Measurements from ENCODE around the gene CHRND. TPM values are rescaled to one million over a fixed set of nuclear protein-coding genes. Genes with fewer than 3 reads are reported as not detected.

CHRND gene
- total and polyA plus RNA-seq, 2 donors (not counting 1 experiment from before 2014, with no cell fraction given), result not detected

- Histone ChIP-seq H3K36me3 (replicated peaks in 1 of 2; ENCODE audit: control extremely low read depth in 1 of 2, control insufficient read depth in 1 of 2, extremely low read depth in 1 of 2, insufficient read depth in 2 of 2, low read length in 1 of 2) (peaks cover 0 to 55% of the 10 kb centered on the region in 2 experiments), H3K4me3 (ENCODE audit: control extremely low read depth in 1 of 5, extremely low read depth in 1 of 5, insufficient read depth in 1 of 5, low read depth in 2 of 5, low read length in 4 of 5) (no peak overlapping the region), H4K20me1 (ENCODE audit: control insufficient read depth, insufficient read depth, low read length, poor library complexity, severe bottlenecking) (no peaks in the 10 kb centered on the region), H3K79me2 (ENCODE audit: control insufficient read depth, insufficient read depth, low read length) (no peaks in the 10 kb centered on the region), H3K4me1 (ENCODE audit: control insufficient read depth in 2 of 2, insufficient read depth in 2 of 2, low read length in 2 of 2) (no peaks in the 10 kb centered on the region), H3K4me2 (replicated peaks; ENCODE audit: low read depth, low read length, poor library complexity, severe bottlenecking) (no peak overlapping the region), H2AFZ (ENCODE audit: insufficient read depth, low read depth, low read length, poor library complexity, severe bottlenecking) (no peak overlapping the region), H3K9ac (ENCODE audit: low read length) (no peak overlapping the region), H3K9me3 (ENCODE audit: control extremely low read depth in 1 of 3, control insufficient read depth in 2 of 3, insufficient read depth in 1 of 3, low read length in 2 of 3) (no peaks in the 10 kb centered on the region), H3K27ac (ENCODE audit: low read length in 2 of 2) (no peak overlapping the region), H3K27me3 (replicated peaks in 1 of 4; ENCODE audit: control extremely low read depth in 1 of 4, control insufficient read depth in 3 of 4, insufficient read depth in 4 of 4, low read length in 3 of 4) (no peaks in the 10 kb centered on the region)
- H3K27me3 Mint-ChIP-seq, result no peaks in the 10 kb centered on the region
- ChIA-PET POLR2A (no interaction called here), CTCF (no interaction called here)
- peaks cover 3% of the 10 kb centered on the region for H3K4me1 Mint-ChIP-seq
- intact Hi-C loops (cut with micrococcal nuclease), result no loop called here
- DNase-seq (no peak), ATAC-seq (ENCODE audit: low read depth) (no peak)
- no peaks in the 10 kb centered on the region for H3K9me3 Mint-ChIP-seq (ENCODE audit: insufficient read depth)
- H3K27ac Mint-ChIP-seq, result no peak overlapping the region
- no peak for TF ChIP-seq EZH2 (IDR thresholded peaks at IDR 0.05; ENCODE audit: borderline replicate concordance, insufficient read depth, low read depth, low read length, poor library complexity, severe bottlenecking)
- TF ChIP-seq CTCF (IDR thresholded peaks at IDR 0.05), result no peak
- no CpG with 5 or more reads among the region's 2 CpGs for WGBS (ENCODE audit: insufficient coverage)
- no peak overlapping the region for H3K4me3 Mint-ChIP-seq
These were observed 51.9 kb downstream of the CHRND start for GRCh38 chr2:232577841-232578240.

- TF ChIP-seq EZH2 (IDR thresholded peaks at IDR 0.05; ENCODE audit: borderline replicate concordance, insufficient read depth, low read depth, low read length, poor library complexity, severe bottlenecking) (no peak), CTCF (IDR thresholded peaks at IDR 0.05) (no peak)
- Mint-ChIP-seq H3K27me3 (no peaks in the 10 kb centered on the region), H3K4me1 (peaks cover 3% of the 10 kb centered on the region), H3K9me3 (ENCODE audit: insufficient read depth) (no peaks in the 10 kb centered on the region), H3K27ac (no peak overlapping the region), H3K4me3 (no peak overlapping the region)
- Histone ChIP-seq H3K36me3 (replicated peaks in 1 of 2; ENCODE audit: control extremely low read depth in 1 of 2, control insufficient read depth in 1 of 2, extremely low read depth in 1 of 2, insufficient read depth in 2 of 2, low read length in 1 of 2) (peaks cover 0 to 55% of the 10 kb centered on the region in 2 experiments), H3K27me3 (replicated peaks in 1 of 4; ENCODE audit: control extremely low read depth in 1 of 4, control insufficient read depth in 3 of 4, insufficient read depth in 4 of 4, low read length in 3 of 4) (no peaks in the 10 kb centered on the region), H2AFZ (ENCODE audit: insufficient read depth, low read depth, low read length, poor library complexity, severe bottlenecking) (no peak overlapping the region), H3K9ac (ENCODE audit: low read length) (no peak overlapping the region), H3K4me3 (ENCODE audit: control extremely low read depth in 1 of 5, extremely low read depth in 1 of 5, insufficient read depth in 1 of 5, low read depth in 2 of 5, low read length in 4 of 5) (no peak overlapping the region), H3K4me2 (replicated peaks; ENCODE audit: low read depth, low read length, poor library complexity, severe bottlenecking) (no peak overlapping the region), H3K9me3 (ENCODE audit: control extremely low read depth in 1 of 3, control insufficient read depth in 2 of 3, insufficient read depth in 1 of 3, low read length in 2 of 3) (no peaks in the 10 kb centered on the region), H3K79me2 (ENCODE audit: control insufficient read depth, insufficient read depth, low read length) (no peaks in the 10 kb centered on the region), H3K27ac (ENCODE audit: low read length in 2 of 2) (no peak overlapping the region), H4K20me1 (ENCODE audit: control insufficient read depth, insufficient read depth, low read length, poor library complexity, severe bottlenecking) (no peaks in the 10 kb centered on the region), H3K4me1 (ENCODE audit: control insufficient read depth in 2 of 2, insufficient read depth in 2 of 2, low read length in 2 of 2) (no peaks in the 10 kb centered on the region)
- intact Hi-C loops (cut with micrococcal nuclease), result no loop called here
- CTCF ChIA-PET, result no interaction called here
- ATAC-seq (ENCODE audit: low read depth) (no peak), DNase-seq (no peak)
- WGBS (ENCODE audit: insufficient coverage), result no CpG with 5 or more reads among the region's 2 CpGs
- POLR2A ChIA-PET, result no interaction called here
These were observed 52.7 kb downstream of the CHRND start for GRCh38 chr2:232578626-232579025.
